ENCODE results near the gene CSMD2. TPM values are rescaled to one million over a fixed set of nuclear protein-coding genes. Genes with fewer than 3 reads are reported as not detected.

Gene CSMD2
- total and polyA plus RNA-seq, 4 experiments from 2014 or later, result not detected

DNA sequence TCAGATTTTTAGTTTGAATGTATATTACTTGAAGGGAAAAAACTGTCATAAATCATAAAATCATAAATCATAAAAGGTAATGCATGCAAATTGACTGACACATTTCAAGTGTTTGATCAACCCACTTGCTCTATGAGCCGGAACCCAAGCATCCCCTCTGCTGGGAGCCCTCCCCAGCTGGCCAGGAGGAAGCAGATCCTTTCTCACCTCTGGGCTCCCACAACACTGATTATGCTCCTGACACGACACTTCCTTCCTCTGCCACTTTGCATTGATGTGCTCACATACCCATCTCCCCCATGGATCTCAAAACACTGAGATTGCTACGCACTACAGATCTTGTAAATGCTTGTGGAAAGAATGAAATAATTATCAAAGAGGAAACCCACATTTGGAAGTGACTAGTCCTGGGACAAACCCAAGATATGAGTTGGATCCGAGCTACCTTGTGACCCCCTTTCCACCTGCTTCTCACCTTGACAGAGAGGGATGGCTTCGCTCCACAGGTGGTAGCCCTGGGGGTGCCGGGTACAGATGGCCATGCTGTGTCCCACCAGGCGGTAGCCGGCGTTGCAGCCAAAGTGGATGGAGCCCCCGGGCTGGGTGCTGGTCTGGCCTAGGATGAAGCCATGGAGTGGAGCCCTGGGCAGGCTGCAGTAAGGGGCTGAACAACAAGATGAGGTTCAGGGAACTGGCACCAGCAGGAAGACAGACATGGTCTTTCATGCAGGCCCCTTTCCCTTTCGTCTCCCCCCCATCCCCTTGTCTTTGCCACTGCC, 588.0 kb downstream of the CSMD2 start:
- ChIA-PET CTCF (ENCODE audit: partially characterized antibody) (no interaction called here), POLR2A (ENCODE audit: partially characterized antibody) (no interaction called here)
- no peaks in the 10 kb centered on the region for H3K36me3 Mint-ChIP-seq
- intact Hi-C loops (cut with micrococcal nuclease), result no loop called here
- Histone ChIP-seq H3K4me3 (ENCODE audit: low read length in 2 of 2) (no peak overlapping the region), H3K27me3 (ENCODE audit: insufficient read depth, low read length) (no peaks in the 10 kb centered on the region), H3K4me1 (ENCODE audit: insufficient read depth, low read length) (no peaks in the 10 kb centered on the region), H3K27ac (ENCODE audit: low read depth, low read length) (no peak overlapping the region), H3K9me3 (ENCODE audit: control insufficient read depth in 1 of 2, low read length in 2 of 2) (no peaks in the 10 kb centered on the region), H3K36me3 (ENCODE audit: insufficient read depth, low read length) (no peaks in the 10 kb centered on the region)
- no peak for DNase-seq
- no peaks in the 10 kb centered on the region for H3K4me1 Mint-ChIP-seq
- no peak overlapping the region for H3K4me3 Mint-ChIP-seq
- H3K27ac Mint-ChIP-seq, result no peak overlapping the region
- H3K9me3 Mint-ChIP-seq, result peaks cover 0 to 8% (median under 1%) of the 10 kb centered on the region in 8 donors
- H3K27me3 Mint-ChIP-seq, result peaks cover 25 to 31% of the 10 kb centered on the region in 2 donors

DNA sequence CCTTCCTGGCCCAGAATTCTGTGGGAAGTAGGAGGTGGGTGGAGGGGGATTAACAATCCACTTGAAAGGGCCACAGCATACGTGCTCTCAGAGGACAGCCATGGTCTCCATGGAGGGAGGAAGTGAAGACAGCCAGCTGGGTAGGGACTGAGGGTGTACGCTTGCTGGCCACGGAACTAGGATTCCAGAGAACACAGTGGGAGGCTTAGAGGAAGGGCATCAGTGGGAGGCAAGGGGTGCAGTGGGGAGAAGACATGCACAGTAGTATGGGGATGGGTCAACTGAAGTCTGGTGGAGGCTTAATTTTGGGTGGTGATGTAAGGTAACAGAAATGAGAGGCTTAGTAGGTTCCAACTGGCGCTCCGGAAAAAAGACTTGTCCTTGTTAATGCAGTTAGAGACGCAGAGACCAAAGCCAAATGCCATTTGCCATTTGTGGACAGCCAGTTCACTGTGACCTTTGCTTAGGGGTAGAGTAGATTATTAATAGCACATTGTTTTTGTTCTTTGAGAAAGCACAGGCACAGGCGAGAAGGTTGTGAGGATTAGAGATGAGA, 589.6 kb downstream of the CSMD2 start:
- no peak overlapping the region for H3K27ac Mint-ChIP-seq
- H3K27me3 Mint-ChIP-seq, result peaks cover 30 to 31% of the 10 kb centered on the region in 2 donors
- CTCF ChIA-PET (ENCODE audit: partially characterized antibody), result no interaction called here

GRCh38 chr1:33573661-33574060, 591.4 kb downstream of the CSMD2 start:
- Mint-ChIP-seq H3K27ac (no peak overlapping the region), H3K9me3 (peaks cover 0 to 8% (median under 1%) of the 10 kb centered on the region in 8 donors), H3K36me3 (no peaks in the 10 kb centered on the region), H3K4me3 (no peak overlapping the region), H3K27me3 (peaks cover 27 to 30% of the 10 kb centered on the region in 2 donors), H3K4me1 (no peaks in the 10 kb centered on the region)
- Histone ChIP-seq H3K9me3 (ENCODE audit: control insufficient read depth in 1 of 2, low read length in 2 of 2) (no peaks in the 10 kb centered on the region), H3K4me1 (ENCODE audit: insufficient read depth, low read length) (no peaks in the 10 kb centered on the region), H3K27ac (ENCODE audit: low read depth, low read length) (no peak overlapping the region), H3K27me3 (ENCODE audit: insufficient read depth, low read length) (no peaks in the 10 kb centered on the region), H3K36me3 (ENCODE audit: insufficient read depth, low read length) (no peaks in the 10 kb centered on the region), H3K4me3 (ENCODE audit: low read length in 2 of 2) (no peak overlapping the region)
- no peak for DNase-seq
- ChIA-PET CTCF (ENCODE audit: partially characterized antibody) (no interaction called here), POLR2A (ENCODE audit: partially characterized antibody) (no interaction called here)
- intact Hi-C loops (cut with micrococcal nuclease), result no loop called here

More for the DNA sequence above, 589.6 kb downstream of the CSMD2 start:
- no peak overlapping the region for H3K27ac ChIP-seq (ENCODE audit: low read depth, low read length)
- no peaks in the 10 kb centered on the region for H3K4me1 ChIP-seq (ENCODE audit: insufficient read depth, low read length)
- no peak for DNase-seq
- H3K36me3 ChIP-seq (ENCODE audit: insufficient read depth, low read length), result no peaks in the 10 kb centered on the region
- intact Hi-C loops (cut with micrococcal nuclease), result no loop called here
- POLR2A ChIA-PET (ENCODE audit: partially characterized antibody), result no interaction called here
- no peaks in the 10 kb centered on the region for H3K9me3 ChIP-seq (ENCODE audit: control insufficient read depth in 1 of 2, low read length in 2 of 2)
- H3K36me3 Mint-ChIP-seq, result no peaks in the 10 kb centered on the region
- H3K4me1 Mint-ChIP-seq, result no peaks in the 10 kb centered on the region
- no peak overlapping the region for H3K4me3 ChIP-seq (ENCODE audit: low read length in 2 of 2)
- H3K9me3 Mint-ChIP-seq, result peaks cover 0 to 8% (median under 1%) of the 10 kb centered on the region in 8 donors
- H3K27me3 ChIP-seq (ENCODE audit: insufficient read depth, low read length), result no peaks in the 10 kb centered on the region
- no peak overlapping the region for H3K4me3 Mint-ChIP-seq

GRCh38 chr1:33572387-33572786, 592.6 kb downstream of the CSMD2 start:
- DNase-seq, result no peak
- Mint-ChIP-seq H3K36me3 (no peaks in the 10 kb centered on the region), H3K4me3 (peak overlapping the region in 1 of 8 donors; percentile 36), H3K27me3 (peaks cover 26 to 27% of the 10 kb centered on the region in 2 donors), H3K4me1 (no peaks in the 10 kb centered on the region), H3K9me3 (peaks cover 0 to 8% (median 0%) of the 10 kb centered on the region in 8 donors), H3K27ac (no peak overlapping the region)
- H3K27me3 ChIP-seq (ENCODE audit: insufficient read depth, low read length), result no peaks in the 10 kb centered on the region
- no peaks in the 10 kb centered on the region for H3K4me1 ChIP-seq (ENCODE audit: insufficient read depth, low read length)
- CTCF ChIA-PET (ENCODE audit: partially characterized antibody), result no interaction called here
- no peaks in the 10 kb centered on the region for H3K36me3 ChIP-seq (ENCODE audit: insufficient read depth, low read length)
- no peaks in the 10 kb centered on the region for H3K9me3 ChIP-seq (ENCODE audit: control insufficient read depth in 1 of 2, low read length in 2 of 2)
- intact Hi-C loops (cut with micrococcal nuclease), result no loop called here
- H3K4me3 ChIP-seq (ENCODE audit: low read length in 2 of 2), result no peak overlapping the region
- POLR2A ChIA-PET (ENCODE audit: partially characterized antibody), result no interaction called here
- H3K27ac ChIP-seq (ENCODE audit: low read depth, low read length), result no peak overlapping the region

GRCh38 chr1:33569331-33569730, 595.7 kb downstream of the CSMD2 start:
- Histone ChIP-seq H3K9me3 (ENCODE audit: control insufficient read depth in 1 of 2, low read length in 2 of 2) (no peaks in the 10 kb centered on the region), H3K4me1 (ENCODE audit: insufficient read depth, low read length) (no peaks in the 10 kb centered on the region), H3K27ac (ENCODE audit: low read depth, low read length) (no peak overlapping the region), H3K36me3 (ENCODE audit: insufficient read depth, low read length) (no peaks in the 10 kb centered on the region), H3K4me3 (ENCODE audit: low read length in 2 of 2) (no peak overlapping the region), H3K27me3 (ENCODE audit: insufficient read depth, low read length) (no peaks in the 10 kb centered on the region)
- Mint-ChIP-seq H3K27me3 (peaks cover 15 to 16% of the 10 kb centered on the region in 2 donors), H3K4me3 (no peak overlapping the region), H3K9me3 (peaks cover 0 to 6% (median 1%) of the 10 kb centered on the region in 8 donors), H3K27ac (no peak overlapping the region), H3K4me1 (no peaks in the 10 kb centered on the region), H3K36me3 (no peaks in the 10 kb centered on the region)
- intact Hi-C loops (cut with micrococcal nuclease), result no loop called here
- POLR2A ChIA-PET (ENCODE audit: partially characterized antibody), result no interaction called here
- no peak for DNase-seq
- CTCF ChIA-PET (ENCODE audit: partially characterized antibody), result no interaction called here

- Mint-ChIP-seq H3K4me3 (no peak overlapping the region), H3K36me3 (no peaks in the 10 kb centered on the region), H3K27ac (no peak overlapping the region), H3K27me3 (peaks cover 6 to 18% of the 10 kb centered on the region in 2 donors), H3K4me1 (no peaks in the 10 kb centered on the region), H3K9me3 (peaks cover 0 to 4% (median 0%) of the 10 kb centered on the region in 8 donors)
- ChIA-PET CTCF (ENCODE audit: partially characterized antibody) (no interaction called here), POLR2A (ENCODE audit: partially characterized antibody) (no interaction called here)
- H3K4me1 ChIP-seq (ENCODE audit: insufficient read depth, low read length), result no peaks in the 10 kb centered on the region
- intact Hi-C loops (cut with micrococcal nuclease), result no loop called here
- no peak overlapping the region for H3K27ac ChIP-seq (ENCODE audit: low read depth, low read length)
- no peak overlapping the region for H3K4me3 ChIP-seq (ENCODE audit: low read length in 2 of 2)
- no peaks in the 10 kb centered on the region for H3K27me3 ChIP-seq (ENCODE audit: insufficient read depth, low read length)
- no peaks in the 10 kb centered on the region for H3K9me3 ChIP-seq (ENCODE audit: control insufficient read depth in 1 of 2, low read length in 2 of 2)
- H3K36me3 ChIP-seq (ENCODE audit: insufficient read depth, low read length), result no peaks in the 10 kb centered on the region
- no peak for DNase-seq
Measured at GRCh38 chr1:33563699-33564098, 601.3 kb downstream of the CSMD2 start.

DNA sequence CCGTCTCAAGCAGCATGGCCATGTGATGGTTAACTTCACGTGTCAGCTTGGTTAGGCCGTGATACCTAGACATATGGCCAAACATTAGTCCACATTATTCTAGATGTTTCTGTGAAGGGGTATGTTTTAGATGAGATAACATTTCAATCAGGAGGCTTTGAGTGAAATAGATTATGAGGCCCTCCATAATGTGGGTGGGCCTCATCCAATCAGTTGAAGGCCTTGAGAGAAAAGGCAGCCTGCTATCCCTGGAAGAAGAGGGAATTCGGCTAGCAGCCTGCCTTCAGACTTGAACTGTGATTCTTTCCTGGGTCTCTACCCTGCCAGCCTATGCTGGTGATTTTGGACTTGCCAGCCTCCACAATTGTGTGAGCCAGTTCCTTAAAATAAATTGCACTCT, 602.5 kb downstream of the CSMD2 start:
- DNase-seq, result no peak
- Mint-ChIP-seq H3K36me3 (no peaks in the 10 kb centered on the region), H3K27me3 (peaks cover 8 to 14% of the 10 kb centered on the region in 2 donors), H3K4me3 (no peak overlapping the region), H3K4me1 (no peaks in the 10 kb centered on the region), H3K9me3 (peaks cover 0 to 4% (median 0%) of the 10 kb centered on the region in 8 donors), H3K27ac (no peak overlapping the region)
- Histone ChIP-seq H3K4me3 (ENCODE audit: low read length in 2 of 2) (no peak overlapping the region), H3K27me3 (ENCODE audit: insufficient read depth, low read length) (no peaks in the 10 kb centered on the region), H3K4me1 (ENCODE audit: insufficient read depth, low read length) (no peaks in the 10 kb centered on the region), H3K36me3 (ENCODE audit: insufficient read depth, low read length) (no peaks in the 10 kb centered on the region), H3K9me3 (ENCODE audit: control insufficient read depth in 1 of 2, low read length in 2 of 2) (no peaks in the 10 kb centered on the region), H3K27ac (ENCODE audit: low read depth, low read length) (no peak overlapping the region)
- POLR2A ChIA-PET (ENCODE audit: partially characterized antibody), result no interaction called here
- intact Hi-C loops (cut with micrococcal nuclease), result no loop called here
- CTCF ChIA-PET (ENCODE audit: partially characterized antibody), result no interaction called here
